Endothelial cell of umbilical vein (primary cell): Measurements from ENCODE around the gene IGF2BP1. TPM values are rescaled to one million over a fixed set of nuclear protein-coding genes. Genes with fewer than 3 reads are reported as not detected.

Experiments
- BruUV-seq: library from RNA; stranded (reverse); fragments of 400-500 nt; replicated peaks from 2 replicates; lab custom pipeline; 2021; lab: Mats Ljungman, UMichigan
- CTCF ChIA-PET: fragments of 300-600, 350-600 bp; sonication (Branson Sonifier 250); formaldehyde crosslinking; loops from one replicate; lab custom pipeline; 2021; ENCODE audit warnings: antibody characterized with exemption, inconsistent platforms; lab: Charles Lee
- POLR2A ChIA-PET: fragments of 300-600, 350-600 bp; sonication (Branson Sonifier 250); formaldehyde crosslinking; loops from one replicate; lab custom pipeline; 2021; ENCODE audit warnings: antibody characterized with exemption, inconsistent platforms; lab: Charles Lee
- DNase-seq: peaks from one replicate; pipeline ENCODE4 v3.0.0-alpha.2; 2011; ENCODE audit warnings: low read depth, low spot score
- FAIRE-seq: peaks from 2 replicates; lab custom pipeline; 2011; peaks lifted over from hg19 to GRCh38; lab: Jason Lieb, UNC
- H2AFZ ChIP-seq: 2 replicates; pipeline ENCODE4 v1.6.0; 2012; ENCODE audit warnings: low read depth, low read length, control low read depth, inconsistent platforms
- H3K27ac ChIP-seq: 2 replicates; pipeline ENCODE4 v1.5.1; 2011; ENCODE audit warnings: low read depth, mild to moderate bottlenecking, control low read depth, low read length, moderate library complexity; ENCODE audit not compliant: insufficient read depth
- H3K27me3 ChIP-seq, 2 experiments: 2 replicates each; pipeline versions ENCODE4 v1.6.0 to v1.6.1; 2011; ENCODE audit warnings: low read length in 2 of 2, mixed read lengths in 1 of 2; ENCODE audit not compliant: control insufficient read depth in 2 of 2, insufficient read depth in 2 of 2
- H3K36me3 ChIP-seq, 2 experiments: 2 replicates in 1 of 2; 3 replicates in 1 of 2; pipeline ENCODE4 v1.5.1; 2011; ENCODE audit warnings: low read length in 2 of 2, mild to moderate bottlenecking in 1 of 2, moderate library complexity in 1 of 2; ENCODE audit not compliant: control insufficient read depth in 2 of 2, insufficient read depth in 2 of 2; ENCODE audit errors: extremely low read depth in 1 of 2
- H3K4me1 ChIP-seq: 3 replicates; pipeline ENCODE4 v1.5.1; 2011; ENCODE audit warnings: mild to moderate bottlenecking, low read length; ENCODE audit not compliant: control insufficient read depth, insufficient read depth; ENCODE audit errors: extremely low read depth
- H3K4me2 ChIP-seq: 2 replicates; pipeline ENCODE4 v1.6.1; 2011; ENCODE audit warnings: low read length, control low read depth, mixed read lengths; ENCODE audit not compliant: insufficient read depth
- H3K4me3 ChIP-seq, 3 experiments: fragments of 200-600 bp in 1 of 3; sonication (generic), shearing (Covaris generic) in 1 of 3; replicated peaks in 1 of 3; 2 replicates each; pipeline ENCODE4 v1.5.1; 2011 to 2016; ENCODE audit warnings: control low read depth in 3 of 3, low read length in 3 of 3, mild to moderate bottlenecking in 2 of 3, inconsistent platforms in 1 of 3, low read depth in 1 of 3, moderate library complexity in 1 of 3; ENCODE audit not compliant: insufficient read depth in 1 of 3
- H3K79me2 ChIP-seq: 2 replicates; pipeline ENCODE4 v1.6.0; 2012; ENCODE audit warnings: low read length, inconsistent platforms; ENCODE audit not compliant: control insufficient read depth, insufficient read depth
- H3K9ac ChIP-seq: replicated peaks from 2 replicates; pipeline ENCODE3; 2011; ENCODE audit warnings: low read length, control low read depth; ENCODE audit not compliant: insufficient read depth; ENCODE audit errors: extremely low read depth
- H3K9me1 ChIP-seq: replicated peaks from 3 replicates; pipeline ENCODE4 v1.6.0; 2011; ENCODE audit warnings: mild to moderate bottlenecking, low read length; ENCODE audit not compliant: control insufficient read depth, insufficient read depth; ENCODE audit errors: extremely low read depth
- H3K9me3 ChIP-seq: replicated peaks from 2 replicates; pipeline ENCODE4 v1.5.1; 2012; ENCODE audit warnings: low read length, inconsistent platforms; ENCODE audit not compliant: control insufficient read depth, insufficient read depth
- H4K20me1 ChIP-seq: replicated peaks from 2 replicates; pipeline ENCODE3; 2011; ENCODE audit warnings: mild to moderate bottlenecking, low read length; ENCODE audit not compliant: control insufficient read depth, insufficient read depth; ENCODE audit errors: extremely low read depth
- CTCF ChIP-seq, 2 donors: IDR thresholded peaks; 1 replicate in 1 of 2; 2 replicates in 1 of 2; pipeline ENCODE4 v1.5.1; 2011; ENCODE audit warnings: low read length in 2 of 2, mild to moderate bottlenecking in 2 of 2, moderate library complexity in 2 of 2, control low read depth in 1 of 2, inconsistent platforms in 1 of 2, low read depth in 1 of 2; ENCODE audit not compliant: insufficient read depth in 1 of 2; ENCODE audit errors: extremely low read depth in 1 of 2
- EZH2 ChIP-seq: IDR thresholded peaks from 2 replicates; pipeline ENCODE4 v1.6.1; 2012; ENCODE audit warnings: borderline replicate concordance, low read depth, mild to moderate bottlenecking, moderate library complexity, low read length, inconsistent platforms; ENCODE audit not compliant: severe bottlenecking
- FOS ChIP-seq: IDR thresholded peaks from 2 replicates; pipeline ENCODE4 v1.6.1; 2011; ENCODE audit warnings: mild to moderate bottlenecking, low read length, moderate library complexity, borderline replicate concordance; ENCODE audit not compliant: insufficient read depth
- GATA2 ChIP-seq: IDR thresholded peaks from 2 replicates; pipeline ENCODE4 v1.7.0; 2011; ENCODE audit warnings: low read depth, mild to moderate bottlenecking, moderate library complexity, mixed read lengths, low read length; ENCODE audit not compliant: insufficient read length, insufficient read depth
- JUN ChIP-seq: IDR thresholded peaks from 2 replicates; pipeline ENCODE4 v1.6.1; 2011; ENCODE audit warnings: borderline replicate concordance, low read depth; ENCODE audit not compliant: insufficient read length, insufficient read depth
- MAX ChIP-seq: IDR thresholded peaks from 2 replicates; pipeline ENCODE4 v1.6.1; 2011; ENCODE audit not compliant: insufficient read depth, insufficient read length
- MYC ChIP-seq: IDR thresholded peaks from one replicate; pipeline ENCODE4 v1.6.1; 2011; ENCODE audit warnings: mild to moderate bottlenecking, low read depth, low read length
- POLR2A ChIP-seq: IDR thresholded peaks from 2 replicates; pipeline ENCODE4 v1.6.1; 2012; ENCODE audit warnings: low read depth, mild to moderate bottlenecking, control low read depth, low read length
- POLR2AphosphoS5 ChIP-seq: IDR thresholded peaks from 2 replicates; pipeline ENCODE4 v1.6.1; 2012; ENCODE audit warnings: low read depth, mild to moderate bottlenecking, control low read depth, low read length, moderate library complexity; ENCODE audit not compliant: insufficient read depth
- dilution Hi-C: fragments of 300-500 bp; cut with MboI; formaldehyde crosslinking; loops from one replicate; pipeline ENCODE4 v1.15.0; 2019; ENCODE audit warnings: low sequenced_read_pairs; ENCODE audit not compliant: extremely low pct_ligation_motif_present
- intact Hi-C: fragments of 100-400 bp; cut with micrococcal nuclease; formaldehyde crosslinking; loops from one replicate; pipeline ENCODE4 v1.10.0; 2022
- polyA plus RNA-seq, 4 experiments: library from polyadenylated mRNA; depleted of rRNA in 3 of 4; stranded (reverse) in 3 of 4; unstranded in 1 of 4; fragments of >200 nt; gene quantifications; 2 replicates each; pipeline versions ENCODE4 v1.2.1 to v1.2.3, GENCODE V29; 2011 to 2012; ENCODE audit warnings: missing spikeins in 1 of 4
- total RNA-seq: library from RNA; stranded (reverse); gene quantifications from 2 replicates; pipeline ENCODE4 v1.2.3, GENCODE V29; 2021

Gene IGF2BP1
- total and polyA plus RNA-seq, 2 donors (not counting 3 experiments of a cell fraction or from before 2014, with no cell fraction given), result 9.5 to 99.5 TPM

- H3K9me3 ChIP-seq, result no peaks in the 10 kb centered on the region
- H3K9me1 ChIP-seq, result no peaks in the 10 kb centered on the region
- TF ChIP-seq MYC (no peak), POLR2A (no peak), EZH2 (no peak), JUN (no peak), POLR2AphosphoS5 (no peak), CTCF (IDR thresholded peaks at IDR 0.05; ENCODE audit: extremely low read depth in 1 of 2, insufficient read depth in 1 of 2, low read depth in 1 of 2, low read length in 2 of 2) (no peak), MAX (no peak), GATA2 (no peak), FOS (no peak)
- no TSS peak for BruUV-seq
- CTCF ChIA-PET, result interaction anchor here (0.6 kb wide), 1 partner anchor 95 kb away, joined by 3 read pairs; no protein-coding TSS in a partner anchor
- no peak overlapping the region for H3K4me2 ChIP-seq
- H3K27me3 ChIP-seq, result peaks cover 0 to 6% of the 10 kb centered on the region in 2 experiments
- POLR2A ChIA-PET, result no interaction called here
- no peaks in the 10 kb centered on the region for H3K36me3 ChIP-seq
- dilution Hi-C loops (no loop called here), intact Hi-C loops (no loop called here)
- no peak overlapping the region for H2AFZ ChIP-seq
- no peak overlapping the region for H3K27ac ChIP-seq
- no peaks in the 10 kb centered on the region for H3K79me2 ChIP-seq
- H4K20me1 ChIP-seq, result no peaks in the 10 kb centered on the region
- FAIRE-seq (no peak), DNase-seq (no peak)
- H3K4me1 ChIP-seq, result no peaks in the 10 kb centered on the region
- H3K4me3 ChIP-seq, result no peak overlapping the region
- no peak overlapping the region for H3K9ac ChIP-seq
These were observed 88.6 kb downstream of the IGF2BP1 start for GRCh38 chr17:49085565-49086315.
